Measurements from ENCODE around the gene GUCY1A2.

The GUCY1A2 gene

DNA sequence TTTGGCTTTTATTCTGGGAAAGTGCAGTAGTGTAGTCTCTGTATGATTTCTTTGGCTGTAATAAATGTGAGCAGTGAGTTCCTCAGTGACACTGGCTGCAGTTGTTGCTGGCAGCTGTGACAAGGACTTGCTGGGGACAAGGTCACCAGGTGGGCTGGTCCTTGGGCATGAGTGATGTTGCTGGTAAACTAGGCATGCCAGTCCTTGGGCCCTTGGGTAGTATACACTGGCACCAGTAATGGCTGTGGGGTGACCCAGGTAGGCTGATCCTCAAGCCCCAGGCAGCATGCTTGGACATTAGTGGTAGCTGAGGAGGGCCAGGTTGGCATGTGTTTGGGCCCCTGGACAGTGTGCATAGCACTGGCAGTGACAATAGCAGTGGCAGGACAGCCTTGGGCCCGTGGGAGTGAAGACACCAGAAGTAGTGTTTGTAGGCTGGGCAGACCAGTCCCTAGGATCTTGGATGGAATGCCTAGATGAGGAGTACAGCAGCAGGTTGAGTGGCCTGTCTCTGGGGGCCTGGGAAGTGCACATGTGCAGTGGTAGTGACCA lies 164.3 kb downstream of the GUCY1A2 start:
- H3K27ac ChIP-seq (ENCODE audit: low read length), result no peak overlapping the region
- no peaks in the 10 kb centered on the region for H3K36me3 ChIP-seq (ENCODE audit: insufficient read depth, low read length)
- DNase-seq (no peak), ATAC-seq (ENCODE audit: insufficient read depth, low read depth) (no peak)
- no peak overlapping the region for H3K9ac ChIP-seq (ENCODE audit: low read depth, low read length)
- H3K9me3 ChIP-seq (ENCODE audit: insufficient read depth, low read length, severe bottlenecking), result peaks cover 21% of the 10 kb centered on the region
- no peaks in the 10 kb centered on the region for H3K79me2 ChIP-seq (ENCODE audit: insufficient read depth, low read length)
- H3K4me1 ChIP-seq (ENCODE audit: insufficient read depth, low read length), result no peaks in the 10 kb centered on the region
- H4K20me1 ChIP-seq (ENCODE audit: insufficient read depth, low read length), result no peaks in the 10 kb centered on the region
- no peak overlapping the region for H3K4me2 ChIP-seq (ENCODE audit: insufficient read depth, low read length)
- no peak overlapping the region for H2AFZ ChIP-seq (ENCODE audit: low read depth, low read length)
- H3K27me3 ChIP-seq (ENCODE audit: insufficient read depth, low read length, poor library complexity), result no peaks in the 10 kb centered on the region
- no peak for TF ChIP-seq EZH2 (IDR thresholded peaks at IDR 0.05; ENCODE audit: borderline replicate concordance, low read depth, low read length, severe bottlenecking)
- TF ChIP-seq, protein P1, sequence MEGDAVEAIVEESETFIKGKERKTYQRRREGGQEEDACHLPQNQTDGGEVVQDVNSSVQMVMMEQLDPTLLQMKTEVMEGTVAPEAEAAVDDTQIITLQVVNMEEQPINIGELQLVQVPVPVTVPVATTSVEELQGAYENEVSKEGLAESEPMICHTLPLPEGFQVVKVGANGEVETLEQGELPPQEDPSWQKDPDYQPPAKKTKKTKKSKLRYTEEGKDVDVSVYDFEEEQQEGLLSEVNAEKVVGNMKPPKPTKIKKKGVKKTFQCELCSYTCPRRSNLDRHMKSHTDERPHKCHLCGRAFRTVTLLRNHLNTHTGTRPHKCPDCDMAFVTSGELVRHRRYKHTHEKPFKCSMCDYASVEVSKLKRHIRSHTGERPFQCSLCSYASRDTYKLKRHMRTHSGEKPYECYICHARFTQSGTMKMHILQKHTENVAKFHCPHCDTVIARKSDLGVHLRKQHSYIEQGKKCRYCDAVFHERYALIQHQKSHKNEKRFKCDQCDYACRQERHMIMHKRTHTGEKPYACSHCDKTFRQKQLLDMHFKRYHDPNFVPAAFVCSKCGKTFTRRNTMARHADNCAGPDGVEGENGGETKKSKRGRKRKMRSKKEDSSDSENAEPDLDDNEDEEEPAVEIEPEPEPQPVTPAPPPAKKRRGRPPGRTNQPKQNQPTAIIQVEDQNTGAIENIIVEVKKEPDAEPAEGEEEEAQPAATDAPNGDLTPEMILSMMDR (IDR thresholded peaks at IDR 0.05; ENCODE audit: borderline replicate concordance, extremely low read depth, low read length, poor library complexity, severe bottlenecking), result no peak
- H3K4me3 ChIP-seq (ENCODE audit: low read depth in 1 of 2, low read length in 2 of 2), result no peak overlapping the region

DNA sequence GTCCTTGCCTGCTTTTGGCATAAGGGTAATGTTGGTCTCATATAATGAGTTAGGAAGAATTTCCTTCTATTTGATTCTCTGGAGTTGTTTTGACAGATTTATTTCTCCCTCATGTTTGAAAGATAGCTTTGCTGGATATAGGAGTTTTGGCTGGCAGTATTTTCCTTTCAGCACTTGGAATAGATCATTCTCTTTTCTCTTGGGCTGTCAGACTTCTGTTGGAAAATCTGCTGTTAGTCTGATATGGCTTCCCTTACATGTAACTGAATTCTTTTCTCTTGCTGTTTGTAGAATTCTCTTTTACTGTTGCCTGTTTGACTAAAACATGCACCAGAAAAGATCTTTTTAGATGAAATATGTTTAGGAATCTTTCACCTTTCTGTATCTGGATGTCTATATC lies 165.5 kb downstream of the GUCY1A2 start:
- H3K4me2 ChIP-seq (ENCODE audit: insufficient read depth, low read length), result no peak overlapping the region
- no peak for TF ChIP-seq EZH2 (IDR thresholded peaks at IDR 0.05; ENCODE audit: borderline replicate concordance, low read depth, low read length, severe bottlenecking)
- TF ChIP-seq, protein P1 (IDR thresholded peaks at IDR 0.05; ENCODE audit: borderline replicate concordance, extremely low read depth, low read length, poor library complexity, severe bottlenecking), result no peak
- no peak overlapping the region for H3K9ac ChIP-seq (ENCODE audit: low read depth, low read length)
- no peak overlapping the region for H3K27ac ChIP-seq (ENCODE audit: low read length)
- H3K27me3 ChIP-seq (ENCODE audit: insufficient read depth, low read length, poor library complexity), result no peaks in the 10 kb centered on the region
- H3K4me3 ChIP-seq (ENCODE audit: low read depth in 1 of 2, low read length in 2 of 2), result no peak overlapping the region
- H3K79me2 ChIP-seq (ENCODE audit: insufficient read depth, low read length), result no peaks in the 10 kb centered on the region
- no peaks in the 10 kb centered on the region for H3K4me1 ChIP-seq (ENCODE audit: insufficient read depth, low read length)
- no peaks in the 10 kb centered on the region for H4K20me1 ChIP-seq (ENCODE audit: insufficient read depth, low read length)
- DNase-seq, result no peak
- H3K9me3 ChIP-seq (ENCODE audit: insufficient read depth, low read length, severe bottlenecking), result peaks cover 21% of the 10 kb centered on the region
- ATAC-seq (ENCODE audit: insufficient read depth, low read depth), result no peak
- no peaks in the 10 kb centered on the region for H3K36me3 ChIP-seq (ENCODE audit: insufficient read depth, low read length)
- no peak overlapping the region for H2AFZ ChIP-seq (ENCODE audit: low read depth, low read length)

DNA sequence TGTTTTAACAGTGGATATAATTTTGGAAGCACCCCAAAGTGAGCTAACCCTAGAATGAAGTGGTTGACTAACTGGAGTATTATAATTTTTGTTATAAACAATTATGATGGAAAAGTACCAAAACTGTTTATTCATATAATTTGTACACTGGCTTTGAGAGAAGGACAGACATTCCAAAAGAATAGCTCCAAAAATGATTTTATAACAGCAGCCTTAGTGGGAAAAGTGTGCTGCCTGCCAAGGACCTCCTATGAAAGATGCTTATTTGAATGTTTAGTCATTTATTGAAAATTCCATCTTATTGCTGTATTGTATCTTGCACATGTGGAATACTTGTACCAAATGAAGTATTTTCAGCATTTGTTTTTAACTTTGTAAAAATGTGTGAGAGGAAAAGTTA lies 169.8 kb downstream of the GUCY1A2 start:
- no peaks in the 10 kb centered on the region for H4K20me1 ChIP-seq (ENCODE audit: insufficient read depth, low read length)
- ATAC-seq (ENCODE audit: insufficient read depth, low read depth) (no peak), DNase-seq (no peak)
- no peak overlapping the region for H3K9ac ChIP-seq (ENCODE audit: low read depth, low read length)
- H3K27me3 ChIP-seq (ENCODE audit: insufficient read depth, low read length, poor library complexity), result no peaks in the 10 kb centered on the region
- H3K27ac ChIP-seq (ENCODE audit: low read length), result no peak overlapping the region
- no peak overlapping the region for H3K4me3 ChIP-seq (ENCODE audit: low read depth in 1 of 2, low read length in 2 of 2)
- no peak overlapping the region for H3K4me2 ChIP-seq (ENCODE audit: insufficient read depth, low read length)
- TF ChIP-seq, protein P1 (IDR thresholded peaks at IDR 0.05; ENCODE audit: borderline replicate concordance, extremely low read depth, low read length, poor library complexity, severe bottlenecking), result no peak
- TF ChIP-seq EZH2 (IDR thresholded peaks at IDR 0.05; ENCODE audit: borderline replicate concordance, low read depth, low read length, severe bottlenecking), result no peak
- H2AFZ ChIP-seq (ENCODE audit: low read depth, low read length), result no peak overlapping the region
- no peaks in the 10 kb centered on the region for H3K36me3 ChIP-seq (ENCODE audit: insufficient read depth, low read length)
- H3K4me1 ChIP-seq (ENCODE audit: insufficient read depth, low read length), result no peaks in the 10 kb centered on the region
- peaks cover 7% of the 10 kb centered on the region for H3K9me3 ChIP-seq (ENCODE audit: insufficient read depth, low read length, severe bottlenecking)
- H3K79me2 ChIP-seq (ENCODE audit: insufficient read depth, low read length), result no peaks in the 10 kb centered on the region

DNA sequence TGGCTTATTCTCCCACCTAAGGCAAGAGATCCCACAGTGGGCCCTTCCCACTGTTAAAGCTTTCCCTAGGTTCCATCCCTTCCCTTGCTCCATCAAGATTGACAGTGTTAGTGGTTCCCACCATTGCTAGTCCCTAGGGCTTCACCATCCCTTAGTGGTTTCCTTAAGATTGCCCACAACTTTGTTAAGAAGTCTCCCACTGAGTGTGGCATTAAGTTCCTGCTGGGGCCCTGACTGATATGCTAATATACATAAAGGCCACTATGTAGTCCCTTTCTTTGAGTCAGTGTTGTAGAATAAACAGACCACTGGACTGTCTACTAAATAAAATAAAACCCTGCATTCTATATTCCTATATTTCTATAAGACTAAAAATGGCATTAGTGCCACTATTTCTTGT lies 176.1 kb downstream of the GUCY1A2 start:
- Histone ChIP-seq H3K79me2 (ENCODE audit: insufficient read depth, low read length) (no peaks in the 10 kb centered on the region), H3K9ac (ENCODE audit: low read depth, low read length) (no peak overlapping the region), H3K27ac (ENCODE audit: low read length) (no peak overlapping the region), H3K4me2 (ENCODE audit: insufficient read depth, low read length) (no peak overlapping the region), H3K9me3 (ENCODE audit: insufficient read depth, low read length, severe bottlenecking) (no peaks in the 10 kb centered on the region), H3K27me3 (ENCODE audit: insufficient read depth, low read length, poor library complexity) (no peaks in the 10 kb centered on the region), H4K20me1 (ENCODE audit: insufficient read depth, low read length) (no peaks in the 10 kb centered on the region), H3K36me3 (ENCODE audit: insufficient read depth, low read length) (no peaks in the 10 kb centered on the region), H2AFZ (ENCODE audit: low read depth, low read length) (no peak overlapping the region), H3K4me3 (ENCODE audit: low read depth in 1 of 2, low read length in 2 of 2) (no peak overlapping the region), H3K4me1 (ENCODE audit: insufficient read depth, low read length) (no peaks in the 10 kb centered on the region)
- no peak for ATAC-seq (ENCODE audit: insufficient read depth, low read depth)
- TF ChIP-seq, protein P1 (IDR thresholded peaks at IDR 0.05; ENCODE audit: borderline replicate concordance, extremely low read depth, low read length, poor library complexity, severe bottlenecking), result no peak
- no peak for TF ChIP-seq EZH2 (IDR thresholded peaks at IDR 0.05; ENCODE audit: borderline replicate concordance, low read depth, low read length, severe bottlenecking)
- DNase-seq, result no peak

Data from DND-41 (cell line).